Upper lobe of right lung (tissue), 1 donor: ENCODE measurements around the gene AHDC1. TPM values are rescaled to one million over a fixed set of nuclear protein-coding genes. Genes with fewer than 3 reads are reported as not detected.

Source experiments
- ATAC-seq: fragments of 200-7000 bp; cut with Tn5 transposase; one replicate; pipeline ENCODE4 v1.9.1; 2020; ENCODE audit warnings: mild to moderate bottlenecking, moderate library complexity
- DNase-seq: peaks from one replicate; pipeline ENCODE4 v3.0.0-alpha.2; 2020
- H3K27ac ChIP-seq: fragments of 200-600 bp; one replicate; pipeline ENCODE4 v1.8.0; 2022
- H3K27me3 ChIP-seq: fragments of 200-600 bp; one replicate; pipeline ENCODE4 v1.8.0; 2022; ENCODE audit warnings: mild to moderate bottlenecking
- H3K36me3 ChIP-seq: fragments of 200-600 bp; one replicate; pipeline ENCODE4 v1.8.0; 2022
- H3K4me1 ChIP-seq: fragments of 200-600 bp; one replicate; pipeline ENCODE4 v1.8.0; 2022
- H3K4me3 ChIP-seq: fragments of 200-600 bp; one replicate; pipeline ENCODE4 v1.8.0; 2022; ENCODE audit warnings: mild to moderate bottlenecking
- H3K9me3 ChIP-seq: fragments of 200-600 bp; one replicate; pipeline ENCODE4 v1.8.0; 2022
- intact Hi-C: fragments of 100-400 bp; cut with DNase I; formaldehyde crosslinking; loops from one replicate; pipeline ENCODE4 v1.11.0; 2022
- total RNA-seq: library from RNA; stranded (reverse); fragmentation: NEBNext Ultra II Directional; extraction: Animal tissue kit (Norgen Biotek cat#: 25700); gene quantifications from one replicate; pipeline ENCODE4 v1.2.1, GENCODE V29; 2021
- TF ChIP-seq, protein P1 (sequence below): fragments of 200-600 bp; IDR thresholded peaks from one replicate; pipeline ENCODE4 v1.8.0; 2022; ENCODE audit warnings: antibody characterized with exemption
- donor health status: DM: no; HTN: yes; CAD: no; lungs with severe emphysema.

Gene AHDC1
- total RNA-seq, 1 donor from 2014 or later = 34.2 TPM

DNA sequence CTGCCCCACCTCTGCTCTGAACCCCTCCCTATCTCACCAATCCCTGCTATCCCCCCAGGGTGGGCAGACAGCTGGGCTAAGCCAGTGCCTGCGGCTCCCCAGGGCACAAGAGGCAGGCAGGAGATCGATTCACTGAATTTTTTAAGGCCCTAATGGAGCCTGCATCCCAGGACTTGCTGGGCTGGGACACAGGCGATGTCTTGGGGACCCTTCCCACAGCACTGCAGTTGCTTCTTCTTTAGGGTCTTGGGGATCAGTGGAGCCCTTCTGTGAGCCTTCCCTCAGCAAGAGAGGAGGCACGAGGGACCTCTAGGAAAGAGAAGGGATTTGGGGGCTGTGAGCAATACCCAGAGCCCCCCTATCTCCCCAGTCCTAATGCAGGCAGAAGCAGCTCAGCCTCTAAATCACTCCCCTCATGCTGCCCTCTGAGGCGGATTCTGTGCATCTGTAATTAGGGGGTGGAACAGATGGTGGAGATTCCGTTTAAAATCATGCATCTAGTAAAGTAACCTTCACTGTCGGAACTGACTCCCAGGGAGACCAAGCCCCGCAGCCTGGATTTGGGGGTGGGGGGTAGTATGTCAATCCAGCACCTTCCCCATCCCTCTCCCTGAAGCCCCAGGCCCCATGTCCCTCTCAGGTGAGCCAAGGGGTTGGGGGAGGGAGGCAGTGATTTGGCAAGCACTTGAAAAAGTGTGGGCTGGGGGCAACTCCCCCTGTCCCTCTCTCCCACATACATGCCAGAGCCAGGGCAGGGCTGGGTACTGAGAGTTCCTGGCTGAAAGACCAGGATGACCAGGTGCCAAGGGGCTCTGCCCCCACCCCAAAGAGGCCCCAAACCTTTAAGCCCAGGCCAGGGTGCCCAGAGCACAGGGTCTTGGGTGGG lies 10.0 kb downstream of the AHDC1 start:
- no peak for ATAC-seq
- intact Hi-C loops = no loop called here
- Histone ChIP-seq H3K36me3 (no peaks in the 10 kb centered on the region), H3K27me3 (no peaks in the 10 kb centered on the region), H3K27ac (no peak overlapping the region), H3K9me3 (no peaks in the 10 kb centered on the region), H3K4me3 (no peak overlapping the region), H3K4me1 (peaks cover 56% of the 10 kb centered on the region)
- TF ChIP-seq, protein P1, sequence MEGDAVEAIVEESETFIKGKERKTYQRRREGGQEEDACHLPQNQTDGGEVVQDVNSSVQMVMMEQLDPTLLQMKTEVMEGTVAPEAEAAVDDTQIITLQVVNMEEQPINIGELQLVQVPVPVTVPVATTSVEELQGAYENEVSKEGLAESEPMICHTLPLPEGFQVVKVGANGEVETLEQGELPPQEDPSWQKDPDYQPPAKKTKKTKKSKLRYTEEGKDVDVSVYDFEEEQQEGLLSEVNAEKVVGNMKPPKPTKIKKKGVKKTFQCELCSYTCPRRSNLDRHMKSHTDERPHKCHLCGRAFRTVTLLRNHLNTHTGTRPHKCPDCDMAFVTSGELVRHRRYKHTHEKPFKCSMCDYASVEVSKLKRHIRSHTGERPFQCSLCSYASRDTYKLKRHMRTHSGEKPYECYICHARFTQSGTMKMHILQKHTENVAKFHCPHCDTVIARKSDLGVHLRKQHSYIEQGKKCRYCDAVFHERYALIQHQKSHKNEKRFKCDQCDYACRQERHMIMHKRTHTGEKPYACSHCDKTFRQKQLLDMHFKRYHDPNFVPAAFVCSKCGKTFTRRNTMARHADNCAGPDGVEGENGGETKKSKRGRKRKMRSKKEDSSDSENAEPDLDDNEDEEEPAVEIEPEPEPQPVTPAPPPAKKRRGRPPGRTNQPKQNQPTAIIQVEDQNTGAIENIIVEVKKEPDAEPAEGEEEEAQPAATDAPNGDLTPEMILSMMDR = no peak
- no peak for DNase-seq

DNA sequence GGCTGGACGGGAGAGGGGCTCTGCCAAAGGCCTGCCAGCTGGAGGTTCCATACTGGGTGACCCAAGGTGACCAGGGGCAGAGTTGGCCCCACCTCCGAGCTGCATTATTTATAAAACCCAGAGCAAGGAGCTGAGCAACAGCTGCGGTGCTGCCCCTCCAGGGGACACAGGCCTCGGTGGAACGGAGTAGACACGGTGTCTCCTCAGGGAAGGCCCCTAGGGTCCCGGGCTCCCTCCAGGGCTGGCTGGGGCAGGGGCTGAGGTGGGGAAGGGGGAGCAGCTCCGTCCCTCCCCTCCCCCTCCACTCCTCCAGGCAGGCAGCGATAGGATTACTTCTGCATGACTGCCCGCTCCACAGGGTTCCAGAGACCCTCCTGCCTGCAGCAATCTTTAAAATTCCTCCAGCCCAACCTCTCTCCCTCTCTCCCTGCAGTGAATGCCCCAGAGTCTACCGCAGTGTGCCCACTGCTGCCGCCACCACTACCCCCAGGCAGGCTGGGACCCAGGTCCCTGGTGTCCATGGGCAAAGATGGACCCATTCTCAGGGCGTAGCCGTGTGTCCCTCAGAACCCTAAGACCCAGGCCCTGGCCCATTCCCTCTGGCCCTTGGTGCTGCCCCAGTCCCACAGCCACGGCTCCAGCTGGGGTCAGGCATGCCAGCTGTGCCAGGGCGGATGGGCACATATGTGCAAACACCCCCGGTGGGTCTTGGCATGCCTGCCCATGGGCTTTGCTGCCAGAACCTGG lies 10.8 kb downstream of the AHDC1 start:
- DNase-seq = no peak
- Histone ChIP-seq H3K4me1 (peaks cover 53% of the 10 kb centered on the region), H3K9me3 (no peaks in the 10 kb centered on the region), H3K4me3 (no peak overlapping the region), H3K27ac (no peak overlapping the region), H3K27me3 (no peaks in the 10 kb centered on the region), H3K36me3 (no peaks in the 10 kb centered on the region)
- TF ChIP-seq, protein P1 = no peak
- no peak for ATAC-seq
- intact Hi-C loops = no loop called here

DNA sequence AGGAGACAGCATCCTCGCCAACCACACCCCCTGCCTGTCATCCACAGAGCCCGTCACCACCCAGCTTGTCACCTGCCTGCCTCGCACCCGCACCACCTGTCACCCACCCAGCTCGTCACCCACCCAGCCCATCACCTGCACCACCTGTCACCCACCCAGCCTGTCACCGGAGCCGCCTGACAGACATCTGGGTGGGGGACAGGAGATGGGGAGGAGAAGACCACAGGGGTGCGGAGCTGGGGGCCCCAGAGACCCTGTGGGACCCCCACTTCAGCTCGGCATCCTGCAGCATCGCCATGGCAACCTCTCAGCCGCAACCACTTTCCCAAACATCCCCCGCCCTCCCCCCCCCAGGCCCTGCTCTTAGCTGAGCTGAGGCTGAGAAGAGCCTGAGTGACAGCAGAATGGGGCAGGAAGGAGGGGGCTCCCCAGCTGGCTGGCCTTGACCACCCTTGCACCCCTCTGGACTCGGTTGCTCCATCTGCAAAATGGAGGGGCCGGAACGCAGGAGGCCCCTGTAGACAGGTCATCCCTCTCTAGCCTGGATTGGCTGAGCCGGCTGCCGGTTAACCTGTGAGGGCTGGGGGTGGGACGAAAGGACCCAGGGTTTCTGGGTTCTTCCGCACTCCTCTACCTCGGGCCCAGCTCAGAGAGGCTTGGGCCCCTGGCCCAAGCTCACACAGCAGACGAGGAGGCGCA lies 11.6 kb downstream of the AHDC1 start:
- no peak overlapping the region for H3K27ac ChIP-seq
- DNase-seq = no peak

DNA sequence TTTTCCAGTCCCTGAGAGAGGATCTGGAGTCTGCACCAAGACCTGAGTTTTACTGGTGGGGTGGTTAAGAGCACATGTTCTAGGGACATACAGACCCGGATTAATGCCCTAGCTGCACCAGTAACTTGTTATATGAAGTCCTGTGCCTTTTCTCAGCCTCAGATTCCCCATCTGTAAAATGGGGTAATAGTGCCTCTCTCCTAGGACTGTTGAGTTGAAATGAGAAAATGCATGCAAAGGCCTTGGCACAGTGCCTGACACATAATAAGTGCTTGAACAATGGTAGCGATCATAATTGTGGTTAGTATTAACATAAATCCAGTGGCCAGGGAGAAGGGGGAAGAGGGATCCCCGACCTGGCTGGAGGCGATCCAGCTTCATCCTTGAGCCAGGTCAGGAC lies 12.3 kb downstream of the AHDC1 start:
- no peaks in the 10 kb centered on the region for H3K27me3 ChIP-seq
- intact Hi-C loops = no loop called here
- no peak for ATAC-seq
- no peak for DNase-seq
- H3K27ac ChIP-seq = no peak overlapping the region
- H3K9me3 ChIP-seq = no peaks in the 10 kb centered on the region
- H3K4me3 ChIP-seq = no peak overlapping the region
- H3K36me3 ChIP-seq = no peaks in the 10 kb centered on the region
- peaks cover 45% of the 10 kb centered on the region for H3K4me1 ChIP-seq
- TF ChIP-seq, protein P1 = no peak

More for the DNA sequence above, 11.6 kb downstream of the AHDC1 start:
- H3K4me1 ChIP-seq = peaks cover 45% of the 10 kb centered on the region
- TF ChIP-seq, protein P1 = no peak
- H3K36me3 ChIP-seq = no peaks in the 10 kb centered on the region
- intact Hi-C loops = no loop called here
- no peak overlapping the region for H3K4me3 ChIP-seq
- H3K9me3 ChIP-seq = no peaks in the 10 kb centered on the region
- H3K27me3 ChIP-seq = no peaks in the 10 kb centered on the region
- ATAC-seq = no peak

DNA sequence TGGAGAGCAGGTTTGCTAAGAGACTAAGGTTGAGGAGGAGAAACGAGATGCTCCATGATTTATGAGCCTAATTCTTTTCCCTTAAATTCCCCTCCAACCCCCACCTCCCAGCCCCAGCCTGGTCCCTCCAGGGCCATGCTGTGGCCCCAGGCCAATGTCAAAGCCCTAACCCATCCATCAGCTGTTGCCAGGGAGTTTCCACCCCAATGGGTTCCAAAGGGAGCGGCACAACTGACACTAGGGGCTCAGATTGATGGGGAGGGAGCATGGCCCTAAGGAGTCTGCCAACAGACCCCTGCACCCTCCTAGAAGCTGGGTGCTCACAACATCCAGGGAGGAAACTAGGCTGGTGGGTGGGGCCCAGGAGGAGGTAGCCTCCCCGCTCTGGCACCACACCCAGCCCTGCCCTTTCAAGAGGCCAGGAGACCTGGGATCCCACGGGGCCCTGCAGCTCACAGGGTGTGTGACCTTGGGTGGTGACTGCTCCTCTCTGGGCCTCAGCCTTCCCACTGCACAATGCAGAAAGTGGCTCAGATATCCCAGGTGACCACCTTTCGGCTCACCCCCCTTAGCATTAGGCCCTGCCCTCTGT lies 12.9 kb downstream of the AHDC1 start:
- Histone ChIP-seq H3K9me3 (no peaks in the 10 kb centered on the region), H3K4me3 (no peak overlapping the region), H3K27me3 (no peaks in the 10 kb centered on the region), H3K27ac (no peak overlapping the region), H3K36me3 (no peaks in the 10 kb centered on the region), H3K4me1 (peaks cover 45% of the 10 kb centered on the region)
- ATAC-seq = peak; percentile 11
- no peak for DNase-seq
- TF ChIP-seq, protein P1 = no peak
- intact Hi-C loops = no loop called here
